Suppressor macrophage treated with lipopolysaccharide for 4 hours (primary cell): ENCODE data around the gene TMEM92.
"Not testable (repeated sequence)": the region's sequence is repeated elsewhere in the genome, so short reads cannot be mapped to it uniquely, and the experiment has no call there.

Experiments
- DNase-seq: peaks from one replicate; pipeline ENCODE4 v3.0.0-alpha.2; 2020

TMEM92 gene

DNA sequence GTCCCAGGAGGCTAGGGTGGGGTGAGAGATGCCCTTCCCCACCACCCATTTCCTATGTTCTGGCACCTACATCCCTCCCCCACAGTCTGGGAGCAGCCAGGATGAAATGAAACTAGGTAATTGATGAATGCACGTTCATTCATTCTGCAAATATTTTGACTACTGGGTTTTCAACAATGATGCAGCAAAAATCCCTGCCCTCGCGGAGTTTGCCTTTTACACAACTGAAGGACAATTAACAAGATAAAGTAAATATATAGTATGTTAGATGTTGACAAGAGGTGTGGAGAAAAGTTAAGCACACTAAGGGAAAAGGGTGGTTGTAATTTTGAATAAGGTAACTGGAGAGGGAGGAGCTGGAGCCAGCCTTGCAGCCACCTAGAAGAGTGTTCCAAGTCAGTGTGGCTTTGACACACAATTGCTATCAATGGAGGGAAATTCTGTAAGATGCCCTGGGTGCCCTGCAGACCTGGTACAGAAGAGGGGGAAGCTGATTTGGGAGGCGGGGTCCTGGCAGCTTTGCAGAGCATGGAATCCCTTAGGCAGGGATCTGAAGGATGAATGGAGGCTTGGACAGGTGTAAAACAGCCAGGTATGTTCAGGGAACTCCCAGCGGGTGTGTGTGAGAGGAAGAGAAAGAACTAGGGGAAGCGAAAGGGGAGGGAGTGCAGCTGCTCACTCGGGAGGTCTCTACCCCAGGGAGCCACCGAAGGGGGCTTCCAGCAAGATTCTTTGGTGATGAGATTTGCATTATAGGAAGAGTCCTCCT lies 2.5 kb downstream of the TMEM92 start:
- DNase-seq: no peak

DNA sequence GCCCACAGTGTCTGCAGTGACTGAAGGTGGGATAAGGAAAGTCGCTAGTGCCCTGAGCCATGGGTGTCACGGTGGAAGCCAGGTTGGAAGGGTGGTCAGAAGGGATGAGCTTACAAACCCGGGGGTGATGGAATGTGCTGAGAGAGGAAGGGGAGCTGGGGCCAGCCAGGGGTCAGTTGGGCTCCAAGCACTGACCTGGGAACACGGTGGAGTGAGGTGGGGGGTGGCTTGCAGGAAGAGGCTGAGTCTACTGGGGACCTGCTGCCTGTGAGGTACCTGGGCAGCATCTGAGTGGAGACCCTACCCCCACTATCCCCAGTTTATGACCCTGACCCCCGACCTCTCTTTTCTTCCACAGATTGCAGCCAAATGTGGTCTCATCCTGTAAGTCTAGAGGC lies 3.1 kb downstream of the TMEM92 start:
- no peak for DNase-seq

DNA sequence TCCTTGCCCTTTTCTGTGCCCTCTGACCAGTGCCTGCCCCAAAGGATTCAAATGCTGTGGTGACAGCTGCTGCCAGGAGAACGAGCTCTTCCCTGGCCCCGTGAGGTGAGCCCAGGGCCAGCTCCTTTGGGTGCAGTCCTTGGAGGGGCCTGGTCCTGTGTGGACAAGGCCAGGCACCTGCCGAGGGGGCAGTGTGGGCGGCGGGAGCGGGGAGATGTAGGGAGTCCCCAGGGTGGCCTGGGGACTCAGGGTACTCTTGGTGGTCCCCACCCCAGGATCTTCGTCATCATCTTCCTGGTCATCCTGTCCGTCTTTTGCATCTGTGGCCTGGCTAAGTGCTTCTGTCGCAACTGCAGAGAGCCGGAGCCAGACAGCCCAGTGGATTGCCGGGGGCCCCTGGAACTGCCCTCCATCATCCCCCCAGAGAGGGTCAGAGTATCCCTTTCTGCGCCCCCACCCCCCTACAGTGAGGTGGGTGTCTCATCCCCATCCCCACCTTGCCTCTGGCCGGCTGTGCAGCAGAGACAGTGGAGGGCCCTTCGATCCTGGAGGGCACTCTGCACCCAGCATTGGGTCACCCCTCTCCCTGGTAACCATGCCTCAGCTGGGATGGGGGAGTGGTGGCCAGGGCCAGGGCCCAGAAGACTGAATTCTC lies 4.4 kb downstream of the TMEM92 start:
- no peak for DNase-seq

DNA sequence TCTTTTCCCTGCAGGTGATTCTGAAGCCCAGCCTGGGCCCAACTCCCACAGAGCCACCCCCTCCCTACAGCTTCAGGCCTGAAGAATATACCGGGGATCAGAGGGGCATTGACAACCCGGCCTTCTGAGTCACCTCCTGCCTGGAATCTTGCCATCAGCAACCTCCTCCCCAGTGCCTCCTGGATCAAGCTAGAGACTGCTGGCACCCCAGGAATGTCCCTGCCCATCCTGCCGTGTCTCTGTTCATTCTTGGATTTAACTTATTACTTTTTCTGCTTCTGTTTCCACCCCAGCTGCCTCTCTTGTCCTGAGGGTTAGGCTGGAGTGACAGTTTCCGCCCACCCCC lies 4.9 kb downstream of the TMEM92 start:
- DNase-seq: no peak

DNA sequence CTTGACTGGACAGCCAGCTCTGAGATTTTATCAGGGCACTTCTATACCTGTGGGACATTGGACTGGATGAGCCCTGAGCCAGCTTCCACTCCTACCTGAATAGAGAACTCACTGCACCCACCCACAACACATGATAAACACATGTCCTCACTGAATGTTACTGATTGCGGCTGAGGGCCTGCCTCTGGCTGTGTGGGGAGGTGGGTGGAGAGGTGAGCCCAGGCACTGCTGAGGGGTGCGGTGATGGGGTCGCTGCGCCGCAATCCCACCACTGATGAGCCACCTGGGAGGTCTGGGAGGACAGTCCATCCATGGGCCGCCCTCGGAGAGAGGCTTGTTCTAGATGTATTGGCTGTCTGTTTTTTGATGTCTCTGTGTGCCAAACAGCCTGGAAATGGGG lies 5.4 kb downstream of the TMEM92 start:
- DNase-seq: no peak

DNA sequence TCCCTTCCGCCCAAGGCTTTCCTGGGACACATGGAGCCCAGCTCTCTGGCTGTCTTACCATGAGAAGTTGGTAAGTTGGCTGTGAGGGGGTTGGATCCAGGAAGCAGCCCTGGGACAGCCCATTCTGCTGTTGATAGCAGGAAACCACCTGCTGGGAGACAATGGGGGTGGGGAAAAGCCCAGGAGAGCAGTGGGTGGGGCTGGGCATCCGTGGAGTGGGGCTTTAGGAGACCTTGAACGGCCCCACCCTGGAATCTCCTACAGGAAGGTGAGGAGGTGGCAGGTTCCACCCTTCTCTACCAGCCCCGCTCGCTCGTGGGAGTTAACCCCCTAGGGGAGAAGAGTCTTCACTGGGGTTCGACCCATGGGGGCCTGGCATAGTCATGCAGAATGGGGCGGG lies 5.8 kb downstream of the TMEM92 start:
- no peak for DNase-seq

DNA sequence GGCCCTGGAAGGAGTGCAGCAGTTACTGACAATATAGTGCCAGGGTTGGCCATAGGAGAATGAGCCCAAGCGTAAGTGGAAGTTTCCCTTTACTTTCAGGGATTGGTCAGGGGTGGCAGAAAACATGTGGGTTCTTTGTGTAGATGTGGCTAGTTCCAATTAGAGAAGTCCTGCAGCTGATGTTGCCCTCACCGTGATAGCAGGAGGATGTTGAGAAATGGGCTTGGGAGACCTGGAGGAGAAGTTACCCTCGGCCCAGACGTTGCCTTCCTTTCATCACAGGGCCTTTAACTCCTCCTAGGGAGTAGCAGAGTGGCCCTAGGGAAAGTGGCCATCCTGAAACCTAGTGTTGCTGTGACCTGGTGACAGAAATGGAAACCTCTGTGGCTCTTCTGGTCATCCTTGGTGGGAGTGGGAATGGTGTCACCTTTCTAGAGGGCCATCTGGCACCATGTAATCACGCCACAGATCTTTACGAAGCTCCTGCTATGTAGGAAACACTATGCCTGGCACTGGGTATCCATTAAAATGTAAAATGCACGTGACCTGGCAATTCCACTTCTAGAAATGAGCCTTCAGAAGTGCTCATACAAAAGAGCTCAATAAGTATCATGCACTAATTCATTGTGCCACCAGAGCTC lies 6.7 kb downstream of the TMEM92 start:
- peak; percentile 49 for DNase-seq

DNA sequence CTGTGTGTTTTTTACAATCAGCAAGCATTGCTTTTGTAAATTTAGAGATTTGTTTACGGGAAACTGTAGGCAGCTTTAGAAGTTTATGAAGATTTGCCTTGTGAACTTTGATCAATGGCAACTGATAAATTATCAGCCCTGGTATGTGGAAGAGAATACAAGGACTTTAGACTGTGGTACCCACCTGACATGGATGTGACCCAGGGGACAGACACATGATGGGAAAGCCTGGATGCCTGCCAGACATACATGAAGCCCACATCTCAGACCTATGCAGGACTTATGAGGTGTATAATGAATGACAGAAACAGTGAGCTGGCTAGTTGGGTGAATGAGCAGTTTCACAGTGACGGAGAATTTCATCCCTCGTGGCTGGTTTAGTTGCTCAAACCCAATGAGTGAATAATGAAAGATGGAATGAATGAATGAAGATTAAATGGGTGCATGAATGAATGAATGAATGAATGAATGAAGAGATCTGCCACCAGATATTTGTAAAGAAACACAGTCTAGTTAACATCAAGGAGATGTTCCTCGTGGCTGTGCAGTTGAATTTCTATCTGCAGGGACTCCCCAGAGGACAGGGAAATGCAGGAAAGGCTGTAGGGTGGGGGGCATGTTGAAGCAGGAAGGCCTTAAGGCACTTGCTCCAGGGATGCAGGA lies 7.6 kb downstream of the TMEM92 start:
- no peak for DNase-seq

DNA sequence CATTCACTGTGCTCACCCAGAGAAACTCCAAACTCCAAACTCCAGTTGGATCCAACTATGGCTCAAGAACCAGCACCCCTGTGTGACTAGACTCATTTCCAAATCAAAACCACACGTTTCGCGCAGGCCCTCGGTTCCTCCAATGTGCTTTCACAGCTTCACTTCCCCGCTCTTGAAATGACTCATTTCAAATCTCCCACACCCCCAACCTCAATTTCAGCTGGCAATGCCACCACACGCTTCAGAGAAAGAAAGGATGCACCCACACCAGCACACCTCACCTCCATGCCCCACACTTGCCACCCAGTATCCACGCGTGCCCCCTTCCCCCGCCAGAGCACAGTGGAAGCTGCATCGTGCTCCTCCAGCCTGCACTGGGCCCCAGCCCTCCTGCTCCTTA lies 9.0 kb downstream of the TMEM92 start:
- DNase-seq: peak; percentile 83

DNA sequence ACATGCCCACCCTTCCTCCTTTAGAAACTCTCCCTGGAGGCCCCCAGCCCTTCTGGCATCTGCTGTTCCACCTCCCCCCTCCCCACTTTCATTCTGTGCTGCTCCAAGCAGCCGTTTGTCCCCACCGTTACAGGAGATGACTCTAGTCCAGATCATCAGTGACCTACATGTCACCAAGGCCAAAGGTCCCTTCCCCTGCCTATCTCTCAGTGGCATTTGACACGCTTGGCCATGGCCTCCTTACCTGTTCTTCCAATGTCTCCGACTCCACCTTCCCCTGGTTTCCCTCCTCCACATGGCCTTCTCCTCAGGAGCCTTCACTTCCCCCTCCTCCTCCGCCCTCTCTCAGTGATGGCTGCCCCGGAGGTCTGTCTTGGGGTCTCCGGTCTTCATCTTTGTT lies 9.4 kb downstream of the TMEM92 start:
- no peak for DNase-seq

DNA sequence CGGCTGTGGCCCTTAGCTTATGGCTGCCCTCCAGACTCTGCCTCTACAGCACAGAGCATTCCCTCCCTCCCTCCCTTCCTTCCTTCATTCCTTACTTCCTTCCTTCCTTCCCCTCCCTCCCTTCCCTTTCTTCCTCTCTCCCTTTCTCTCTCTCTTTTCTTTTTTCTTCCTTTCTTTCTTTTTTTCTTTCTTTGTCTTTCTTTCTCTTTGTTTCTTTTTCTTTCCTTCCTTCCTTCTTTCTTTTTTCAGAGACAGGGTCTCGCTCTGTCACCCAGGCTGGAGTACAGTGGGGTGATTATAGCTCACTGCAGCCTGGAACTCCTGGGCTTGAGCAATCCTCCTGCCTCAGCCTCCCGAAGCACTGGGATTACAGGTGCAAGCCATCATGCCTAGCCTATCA lies 11.7 kb downstream of the TMEM92 start:
- no peak for DNase-seq

DNA sequence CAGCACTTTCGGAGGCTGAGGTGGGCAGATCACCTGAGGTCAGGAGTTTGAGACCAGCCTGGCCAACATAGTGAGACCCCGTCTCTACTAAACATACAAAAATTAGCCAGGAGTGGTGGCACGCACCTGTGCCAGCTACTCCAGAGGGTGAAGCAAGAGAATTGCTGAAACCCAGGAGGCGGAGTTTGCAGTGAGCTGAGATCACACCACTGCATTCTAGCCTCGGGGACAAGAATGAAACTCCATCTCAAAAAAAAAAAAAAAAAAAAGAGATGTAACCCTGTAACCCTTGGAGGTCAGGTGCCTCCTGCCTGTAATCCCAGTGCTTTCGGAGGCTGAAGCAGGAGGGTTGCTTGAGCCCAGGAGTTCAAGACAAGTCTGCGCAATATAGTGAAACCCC lies 13.0 kb downstream of the TMEM92 start:
- peak; percentile 36 for DNase-seq

DNA sequence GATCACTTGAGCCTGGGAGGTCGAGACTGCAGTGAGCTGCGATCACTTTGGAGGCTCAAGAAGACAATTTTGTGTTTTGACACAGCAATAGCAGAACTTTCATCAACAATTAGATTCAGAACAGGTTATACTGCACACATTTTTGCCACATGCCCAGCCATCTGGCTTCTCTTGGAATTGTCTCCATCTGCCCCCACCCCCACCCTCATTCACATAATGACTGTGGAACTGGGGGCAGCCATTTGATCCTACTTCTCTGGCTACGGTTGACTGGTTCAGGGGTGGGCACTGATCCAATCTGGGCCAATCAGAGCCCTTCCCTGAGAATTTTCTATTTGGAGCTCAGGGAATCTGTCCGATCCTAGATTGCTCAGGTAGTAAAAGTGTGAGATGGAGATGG lies 14.0 kb downstream of the TMEM92 start:
- DNase-seq: no peak

DNA sequence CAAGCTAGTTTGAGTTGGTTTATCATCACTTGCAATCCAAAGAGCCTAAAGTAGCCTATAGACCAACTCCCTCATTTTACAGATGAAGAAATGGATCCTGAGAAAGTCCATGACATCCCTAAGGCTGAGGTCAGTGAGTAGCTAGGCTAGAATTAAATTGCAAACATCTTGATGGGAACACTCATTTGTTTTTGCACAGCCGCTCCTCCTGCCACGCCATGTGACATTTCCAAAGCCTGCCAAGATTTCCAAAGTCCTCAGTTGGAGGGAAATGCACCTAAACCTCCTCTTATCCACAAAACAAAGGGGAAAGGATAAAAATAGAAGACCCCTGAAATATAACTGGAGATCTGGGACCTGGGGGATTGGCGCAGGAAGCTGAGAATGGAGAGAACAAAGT lies 15.0 kb downstream of the TMEM92 start:
- no peak for DNase-seq

DNA sequence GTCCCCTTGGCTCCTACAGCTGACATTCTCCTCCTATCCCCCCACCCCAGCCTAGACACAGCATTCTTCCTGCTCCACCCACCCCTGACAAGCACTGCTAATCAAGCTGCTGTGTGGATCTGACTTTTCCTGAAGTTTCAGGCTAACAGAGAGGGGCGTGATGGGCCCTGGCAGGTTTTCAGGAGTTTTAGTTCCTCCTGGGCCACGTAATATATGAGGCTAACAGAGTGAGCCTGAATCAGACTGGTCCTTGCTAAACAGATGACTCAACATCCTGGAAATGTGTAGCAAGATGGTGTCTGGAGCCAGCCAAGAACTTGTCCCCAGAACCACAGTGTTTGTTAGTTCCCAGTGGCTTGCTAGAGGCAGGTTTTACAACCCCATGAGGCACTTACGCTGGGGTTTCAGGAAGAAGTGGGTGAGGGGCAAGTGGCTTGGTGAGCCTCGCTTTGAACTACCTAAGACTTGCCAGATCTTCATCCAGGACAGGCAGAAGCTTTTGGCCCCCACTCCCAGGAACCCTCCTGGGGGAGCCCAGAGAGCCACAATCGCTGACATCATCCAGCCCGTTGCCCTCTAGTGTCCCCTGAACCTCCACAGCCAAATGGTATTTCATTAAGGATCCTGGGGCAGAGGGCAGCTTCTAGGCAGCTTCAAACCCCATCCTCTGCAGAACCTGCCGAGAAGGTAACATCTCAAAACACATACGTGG lies 15.9 kb downstream of the TMEM92 start:
- peak; percentile 96 for DNase-seq

DNA sequence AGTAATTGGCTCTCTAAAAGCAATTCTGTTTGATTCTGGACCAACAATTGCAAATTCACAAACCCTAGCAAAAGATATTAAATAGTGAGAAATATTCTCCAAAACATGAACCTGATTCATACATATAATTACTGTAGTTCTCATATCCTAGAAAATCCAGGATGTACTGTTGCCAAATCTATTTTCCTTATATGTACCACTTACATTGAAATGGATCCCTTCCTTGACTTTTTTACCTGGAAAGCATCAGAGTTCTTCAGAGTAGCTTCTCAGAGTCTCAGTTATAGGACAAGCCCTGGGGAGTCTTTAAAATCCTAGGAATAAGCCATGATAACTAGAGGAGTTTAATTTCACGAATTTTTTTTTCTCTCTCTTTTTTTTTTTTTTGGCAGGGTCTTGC lies 16.7 kb downstream of the TMEM92 start:
- no peak for DNase-seq

DNA sequence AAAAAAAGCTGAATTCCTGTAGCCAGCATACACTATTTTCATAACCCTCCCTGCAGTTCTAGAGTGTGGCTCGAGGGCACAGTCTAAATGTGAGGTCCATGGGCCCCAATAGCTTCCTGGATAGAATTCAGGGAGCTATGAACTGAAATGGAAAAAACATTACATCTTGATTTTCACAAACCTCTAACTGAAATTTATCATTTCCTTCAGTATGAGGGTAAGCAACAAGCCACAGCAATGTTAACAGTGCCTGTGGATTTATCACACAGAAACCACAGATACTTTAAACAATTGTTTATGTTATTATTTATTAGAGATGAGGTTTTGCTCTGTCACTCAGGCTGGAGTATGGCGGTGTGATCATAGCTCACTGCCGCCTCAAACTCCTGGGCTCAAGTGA lies 18.2 kb downstream of the TMEM92 start:
- no peak for DNase-seq

DNA sequence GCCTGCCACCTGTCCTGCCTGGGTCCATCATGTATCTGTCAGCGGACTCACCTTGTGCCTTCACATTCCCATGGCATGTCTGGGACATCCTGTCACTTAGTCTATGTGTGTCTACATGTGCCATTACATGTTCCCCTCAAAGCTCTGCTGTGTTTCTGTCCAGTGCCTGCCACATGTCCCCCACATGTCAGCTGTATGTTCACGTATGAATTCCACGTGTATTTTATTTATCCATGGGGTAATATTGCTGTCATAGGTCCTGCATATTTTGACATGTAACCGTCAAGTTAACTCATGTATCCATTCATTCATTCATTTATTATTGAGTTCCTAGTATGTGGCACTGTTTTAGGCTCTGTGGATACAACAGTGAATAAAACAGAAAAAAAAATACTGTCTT lies 20.8 kb downstream of the TMEM92 start:
- DNase-seq: no peak

DNA sequence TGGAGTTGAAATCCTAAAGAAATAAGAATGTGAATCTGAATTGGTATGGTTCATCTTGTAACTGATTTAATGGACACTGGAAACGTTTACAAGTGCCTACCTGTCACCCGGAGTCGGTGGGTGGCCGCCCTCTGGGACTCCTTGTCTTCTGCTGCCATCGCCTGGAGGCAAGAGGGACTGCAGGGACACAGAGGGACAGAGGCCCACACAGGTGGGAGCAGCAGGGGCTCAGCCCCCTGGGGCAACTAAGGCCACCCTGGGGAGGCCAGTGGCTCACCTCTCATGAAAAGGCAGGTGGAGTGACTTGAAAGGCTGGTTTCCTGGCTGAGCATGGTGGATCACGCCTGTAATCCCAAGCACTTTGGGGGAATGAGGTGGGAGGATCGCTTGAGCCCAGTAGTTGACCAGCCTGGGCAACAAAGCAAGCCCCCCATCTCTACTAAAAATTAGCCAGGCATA lies 23.2 kb downstream of the TMEM92 start:
- peak; percentile 68 for DNase-seq

DNA sequence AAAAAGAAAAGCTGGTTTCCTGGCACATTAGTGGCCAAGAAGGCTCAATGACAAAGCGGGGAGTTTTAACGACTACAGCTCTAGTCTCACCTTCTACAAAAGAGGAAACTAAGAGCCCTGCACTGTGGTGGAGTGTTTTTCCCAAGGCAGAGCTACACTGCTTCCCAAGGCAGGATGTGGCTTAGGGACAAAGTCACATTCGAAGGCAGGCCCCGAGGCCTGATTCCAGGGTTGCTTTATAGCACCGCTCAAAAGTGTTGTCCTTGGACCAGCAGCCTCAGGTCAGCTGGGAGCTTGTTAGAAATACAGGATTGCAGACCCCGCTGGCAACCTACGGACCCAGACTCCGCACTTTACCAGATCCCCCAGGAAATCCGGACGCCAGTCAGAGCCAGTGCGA lies 23.8 kb downstream of the TMEM92 start:
- DNase-seq: no peak

DNA sequence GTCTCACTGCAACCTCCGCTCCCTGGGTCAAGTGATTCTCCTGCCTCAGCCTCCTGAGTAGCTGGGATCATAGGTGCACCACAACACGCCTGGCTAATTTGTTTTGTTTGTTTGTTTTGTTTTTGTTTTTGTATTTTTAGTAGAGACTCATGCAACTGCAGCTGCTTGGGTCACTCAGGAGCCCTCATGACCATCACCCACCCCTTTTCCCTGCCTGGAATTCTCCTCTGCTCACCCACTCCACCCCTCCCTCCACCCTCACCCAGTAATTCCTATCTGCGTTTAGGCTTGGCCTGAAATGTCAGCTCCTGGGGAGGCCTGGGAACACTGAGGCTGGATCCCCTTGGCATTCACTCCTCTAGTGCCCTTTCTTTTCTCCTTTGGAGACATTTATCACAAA lies 25.5 kb downstream of the TMEM92 start:
- DNase-seq: no peak

DNA sequence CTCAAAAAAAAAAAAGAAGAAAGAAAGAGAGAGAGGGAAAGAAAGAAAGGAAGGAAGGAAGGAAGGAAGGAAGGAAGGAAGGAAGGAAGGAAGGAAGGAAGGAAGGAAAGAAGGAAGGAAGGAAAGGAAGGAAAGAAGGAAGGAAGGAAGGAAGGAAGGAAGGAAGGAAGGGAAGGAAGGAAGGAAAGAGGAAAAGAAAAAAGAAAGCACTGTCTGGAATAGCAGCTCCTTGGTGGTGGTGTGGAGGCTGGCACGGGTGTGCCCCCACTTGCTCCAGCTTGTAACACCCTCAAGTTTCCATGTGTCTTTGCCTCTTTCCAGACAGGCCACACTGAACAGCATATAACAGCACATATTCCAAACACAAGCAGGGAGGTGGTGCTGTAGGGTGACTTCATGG lies 26.6 kb downstream of the TMEM92 start:
- not testable (repeated sequence) for DNase-seq

DNA sequence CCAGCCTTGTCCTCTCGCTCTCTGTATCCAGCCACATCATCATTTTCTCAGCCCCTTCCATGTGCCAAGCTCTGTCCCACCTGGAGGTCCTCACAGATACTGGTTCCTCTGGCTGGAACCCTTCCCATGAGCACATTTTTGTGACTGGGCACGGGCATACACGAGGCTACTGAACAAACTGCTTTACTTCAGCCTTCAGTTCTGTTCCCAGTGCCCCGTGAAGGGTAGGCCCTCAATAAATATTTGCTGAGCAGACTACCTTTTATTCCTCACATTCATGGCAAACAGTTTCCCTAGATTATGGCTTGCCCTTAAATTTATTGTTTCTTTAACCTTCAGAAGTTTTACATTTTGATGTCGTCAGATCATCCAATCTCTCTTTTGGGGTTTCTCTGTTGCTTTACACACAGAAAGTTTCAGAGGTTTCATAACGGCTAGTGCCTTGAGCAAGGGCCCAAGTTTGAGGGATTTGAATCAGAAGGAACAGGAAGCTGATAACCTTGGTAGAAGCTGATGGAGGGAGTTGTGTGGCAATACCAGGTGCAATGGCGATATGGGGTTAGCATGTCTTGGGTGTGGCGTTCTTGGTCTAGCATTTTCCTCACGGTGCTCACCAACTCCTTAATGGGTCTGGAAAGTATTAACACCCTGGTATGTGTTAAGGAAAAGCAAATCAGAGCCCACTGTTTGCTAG lies 27.8 kb downstream of the TMEM92 start:
- DNase-seq: no peak
